ENCODE results near the gene SLC25A10.

SLC25A10 gene

GRCh38 chr17:81706757-81707624, 5.1 kb upstream of the SLC25A10 start:
- DNase-seq, result no peak

GRCh38 chr17:81707725-81708646, 4.1 kb upstream of the SLC25A10 start:
- DNase-seq, result no peak

- DNase-seq, result no peak
Measured at GRCh38 chr17:81708739-81709185, 3.3 kb upstream of the SLC25A10 start.

- DNase-seq, result no peak
Measured at GRCh38 chr17:81710514-81711308, 1.4 kb upstream of the SLC25A10 start.

GRCh38 chr17:81712468-81713003, 452 bp downstream of the SLC25A10 start:
- no peak for DNase-seq

DNA sequence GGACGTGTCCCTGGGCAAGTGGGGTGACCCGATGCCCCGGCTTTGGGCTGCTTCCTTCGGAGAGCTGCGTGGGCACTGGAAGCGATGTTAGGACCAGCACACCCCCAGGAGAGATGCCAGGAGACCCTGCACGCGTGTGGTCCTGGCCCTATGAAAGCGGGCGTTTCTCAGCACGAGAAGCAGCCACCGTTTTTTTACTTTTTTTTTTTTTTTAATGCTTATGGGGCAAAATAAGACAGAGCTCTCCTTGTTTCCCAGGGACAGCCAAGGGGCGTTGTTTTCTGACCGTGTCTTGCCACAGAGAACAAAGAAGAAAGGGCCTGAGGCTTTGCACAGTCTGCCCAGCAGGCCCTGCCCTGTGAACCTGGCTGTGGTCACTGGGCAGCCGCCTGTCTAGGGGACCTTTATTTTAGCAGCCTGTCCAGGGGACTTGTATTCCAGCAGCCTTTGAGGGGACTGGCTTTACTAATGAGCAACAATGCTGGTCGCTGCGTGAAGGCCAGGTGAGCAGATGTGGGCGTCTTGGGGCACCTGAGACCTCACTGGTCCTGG, 996 bp downstream of the SLC25A10 start:
- DNase-seq, result no peak

DNA sequence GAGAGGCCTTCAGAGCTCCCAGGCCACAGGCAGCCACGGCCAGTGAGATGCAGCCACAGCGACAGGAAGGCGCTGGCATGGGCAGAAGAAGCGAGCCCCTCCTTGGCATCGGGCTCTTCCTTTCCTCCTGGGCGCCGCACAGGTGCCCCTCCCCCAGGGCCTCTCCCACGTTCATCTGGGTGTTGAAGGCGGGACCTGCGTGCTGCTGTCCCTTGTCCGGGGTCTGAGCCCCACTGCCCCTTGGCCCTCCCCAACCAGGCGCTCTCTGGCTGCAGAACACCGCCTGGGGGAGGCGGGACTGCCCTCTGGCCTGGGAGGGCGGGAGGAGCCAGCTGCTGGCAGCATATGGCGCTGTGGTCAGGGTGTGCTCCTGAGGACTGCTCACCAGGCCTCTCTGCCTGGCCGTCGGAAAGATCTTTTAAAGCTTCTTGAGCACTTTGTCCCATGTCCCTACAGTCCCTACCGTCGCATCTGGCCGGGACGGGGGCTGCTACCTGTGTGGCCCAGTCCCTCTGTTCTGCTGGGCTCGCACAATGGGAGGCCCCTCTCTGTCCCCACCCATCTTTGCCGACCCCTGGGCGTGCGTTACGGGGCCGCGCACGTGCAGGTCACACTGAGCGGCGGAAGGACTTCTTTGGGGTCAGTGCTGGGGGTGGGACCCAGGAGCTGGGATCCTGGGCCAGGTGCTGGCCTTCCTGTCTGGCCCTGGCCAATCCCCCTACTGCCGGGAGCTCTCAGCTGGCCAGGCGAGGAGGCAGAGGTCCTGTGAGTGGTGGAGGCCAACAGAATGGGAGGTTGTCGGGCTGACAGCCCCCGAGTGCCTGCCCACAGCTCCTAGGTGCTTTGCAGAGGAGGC, 1.7 kb downstream of the SLC25A10 start:
- no peak for DNase-seq

- DNase-seq, result no peak
Measured at GRCh38 chr17:81714412-81715106, 2.5 kb downstream of the SLC25A10 start.

DNA sequence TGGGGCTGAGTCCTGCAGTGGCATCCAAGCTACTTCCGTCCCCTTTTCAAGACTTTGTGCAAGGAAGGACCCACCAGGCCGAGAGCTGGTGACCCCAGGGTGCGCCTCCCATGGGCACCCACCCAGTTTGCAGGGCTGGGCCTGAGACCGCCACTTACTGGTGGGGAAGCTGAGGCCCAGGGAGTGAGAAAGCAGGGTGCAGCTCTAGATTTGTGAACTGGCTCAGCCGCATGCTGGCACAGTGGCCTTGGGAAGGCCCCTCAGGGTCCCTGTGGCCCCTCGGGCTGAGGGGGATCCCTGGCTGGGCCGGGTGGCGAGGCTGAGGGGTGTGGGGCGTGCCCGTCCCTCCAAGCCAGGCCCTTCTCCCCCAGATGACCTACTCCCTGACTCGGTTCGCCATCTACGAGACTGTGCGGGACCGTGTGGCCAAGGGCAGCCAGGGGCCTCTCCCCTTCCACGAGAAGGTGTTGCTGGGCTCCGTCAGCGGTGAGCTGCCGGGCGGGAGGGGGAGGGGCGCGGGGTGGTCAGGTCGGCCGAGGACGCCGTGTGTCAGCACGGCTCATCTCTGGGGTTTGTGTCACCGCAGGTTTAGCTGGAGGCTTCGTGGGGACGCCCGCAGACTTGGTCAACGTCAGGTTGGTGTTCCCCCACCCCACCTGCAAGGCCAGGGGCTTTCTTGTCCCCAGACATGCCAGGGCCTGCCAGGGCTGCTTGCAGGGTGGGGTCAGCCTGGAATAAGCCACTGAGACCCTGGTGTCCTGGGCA, 3.2 kb downstream of the SLC25A10 start:
- DNase-seq, result no peak

DNA sequence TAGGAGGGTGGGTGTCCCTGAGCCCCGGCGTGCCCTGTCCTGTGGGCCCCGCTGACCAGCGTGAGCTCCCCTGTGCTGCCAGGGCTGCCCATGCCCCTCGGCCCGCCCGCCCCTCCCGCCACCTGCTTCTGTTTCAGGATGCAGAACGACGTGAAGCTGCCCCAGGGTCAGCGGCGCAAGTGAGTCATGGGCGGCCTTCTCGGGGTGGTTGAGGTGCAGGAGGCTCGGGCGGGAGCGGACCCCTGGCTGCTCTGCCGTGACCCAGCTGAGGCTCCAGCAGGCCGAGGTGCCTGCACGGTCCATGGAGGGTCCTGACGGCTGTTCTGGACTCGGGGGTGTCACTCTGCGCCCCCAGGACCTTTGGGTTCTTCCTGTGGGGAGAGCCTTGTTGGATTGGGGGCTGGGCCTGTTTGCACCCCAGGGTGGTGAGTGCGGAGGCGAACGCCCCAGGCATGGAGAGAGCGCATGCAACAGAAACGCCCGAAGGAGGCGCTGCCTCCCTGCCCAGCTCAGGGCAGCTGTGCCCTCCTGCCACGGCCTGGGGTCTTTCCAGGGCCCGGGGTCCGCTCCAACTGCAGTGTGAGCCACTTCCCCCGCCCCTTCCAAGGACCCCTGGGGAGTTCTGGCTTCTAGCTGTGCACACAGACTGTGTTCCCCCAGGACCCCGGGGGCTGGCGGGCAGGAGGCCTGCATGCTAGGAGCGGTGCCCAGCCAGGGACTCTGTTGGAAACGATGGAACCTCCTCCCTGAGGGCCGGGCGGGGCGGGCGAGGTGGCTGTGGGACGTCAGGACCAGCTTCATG, 4.0 kb downstream of the SLC25A10 start:
- DNase-seq, result no peak

DNA sequence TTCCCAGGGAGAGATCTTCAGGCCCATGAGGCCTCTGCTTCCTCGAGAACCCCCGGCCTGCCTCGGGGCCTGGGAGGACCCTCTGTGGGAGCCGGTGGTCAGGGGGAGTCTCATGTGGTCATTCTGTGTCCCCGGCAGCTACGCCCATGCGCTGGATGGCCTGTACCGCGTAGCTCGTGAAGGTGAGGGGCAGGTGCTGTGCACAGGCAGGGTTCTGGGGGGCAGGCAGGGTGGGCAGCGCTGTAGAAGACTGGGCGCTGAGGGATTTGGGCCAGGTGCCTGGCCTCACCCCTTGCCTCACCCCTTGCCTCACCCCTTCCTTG, 4.6 kb downstream of the SLC25A10 start:
- no peak for DNase-seq

DNA sequence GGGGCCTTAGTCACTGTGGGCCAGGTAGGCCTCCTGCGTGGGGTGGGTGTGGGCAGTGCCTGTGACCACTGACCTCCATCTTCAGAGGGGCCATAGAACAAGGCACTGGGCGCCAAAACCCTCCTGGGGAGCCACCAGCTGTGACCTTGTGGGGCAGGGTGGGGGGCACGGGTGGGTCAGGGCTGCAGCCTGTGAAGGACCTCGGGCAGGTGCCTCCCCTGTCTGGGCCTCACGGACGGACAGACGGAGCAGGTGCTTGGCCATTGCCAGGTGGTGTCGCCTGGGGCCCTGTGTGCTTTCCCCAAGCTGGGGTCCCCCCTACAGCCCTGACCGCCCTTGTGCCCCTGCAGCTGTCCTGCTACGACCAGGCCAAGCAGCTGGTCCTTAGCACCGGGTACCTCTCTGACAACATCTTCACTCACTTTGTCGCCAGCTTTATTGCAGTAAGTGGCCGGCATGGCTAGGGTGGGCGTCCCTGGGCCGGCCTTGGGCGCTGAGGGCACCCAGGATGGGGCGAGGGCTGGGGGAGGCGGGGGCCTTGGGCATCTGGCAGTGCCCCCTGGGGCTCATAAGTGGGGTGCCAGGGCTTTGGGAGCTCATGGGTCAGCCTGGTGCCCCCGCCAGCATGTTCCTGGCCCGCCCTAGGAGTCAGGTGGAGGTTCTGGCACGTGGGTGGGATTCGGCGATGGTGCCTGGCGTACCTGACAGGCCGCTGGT, 5.1 kb downstream of the SLC25A10 start:
- no peak for DNase-seq

- no peak for DNase-seq
Measured at GRCh38 chr17:81717766-81718089, 5.6 kb downstream of the SLC25A10 start.

- no peak for DNase-seq
Measured at GRCh38 chr17:81719410-81720266, 7.6 kb downstream of the SLC25A10 start.

- DNase-seq, result no peak
Measured at GRCh38 chr17:81720267-81721071, 8.4 kb downstream of the SLC25A10 start.

Measured in activated CD4-positive, CD25-positive, alpha-beta regulatory T cell (primary cell).